NCI-H460 (cell line): ENCODE measurements around the gene CCDC69. TPM values are rescaled to one million over a fixed set of nuclear protein-coding genes. Genes with fewer than 3 reads are reported as not detected.
A peak's percentile ranks its signal among the peaks of the same experiment; 100 is the strongest.
"Not testable (repeated sequence)": the region's sequence is repeated elsewhere in the genome, so short reads cannot be mapped to it uniquely, and the experiment has no call there.

Experiments
- DNase-seq: peaks from one replicate; pipeline ENCODE4 v3.0.0-alpha.2; 2016; ENCODE audit warnings: low read depth; ENCODE audit errors: extremely low read depth
- polyA plus RNA-seq: library from polyadenylated mRNA; depleted of rRNA; stranded (reverse); fragments of >200 nt; gene quantifications from 2 replicates; pipeline ENCODE4 v1.2.3, GENCODE V29; 2014; cell fraction: nucleus; rRNA removed
- total RNA-seq: library from RNA; depleted of rRNA; stranded (reverse); fragments of >200 nt; shearing (Covaris generic); gene quantifications from 2 replicates; pipeline ENCODE4 v1.2.3, GENCODE V29; 2014; rRNA removed

Gene CCDC69, protein sequence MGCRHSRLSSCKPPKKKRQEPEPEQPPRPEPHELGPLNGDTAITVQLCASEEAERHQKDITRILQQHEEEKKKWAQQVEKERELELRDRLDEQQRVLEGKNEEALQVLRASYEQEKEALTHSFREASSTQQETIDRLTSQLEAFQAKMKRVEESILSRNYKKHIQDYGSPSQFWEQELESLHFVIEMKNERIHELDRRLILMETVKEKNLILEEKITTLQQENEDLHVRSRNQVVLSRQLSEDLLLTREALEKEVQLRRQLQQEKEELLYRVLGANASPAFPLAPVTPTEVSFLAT
- 1.2 and 1.9 TPM in 2 replicates for total RNA-seq
- polyA plus RNA-seq, result 0.26 and 1.1 TPM in 2 replicates

DNA sequence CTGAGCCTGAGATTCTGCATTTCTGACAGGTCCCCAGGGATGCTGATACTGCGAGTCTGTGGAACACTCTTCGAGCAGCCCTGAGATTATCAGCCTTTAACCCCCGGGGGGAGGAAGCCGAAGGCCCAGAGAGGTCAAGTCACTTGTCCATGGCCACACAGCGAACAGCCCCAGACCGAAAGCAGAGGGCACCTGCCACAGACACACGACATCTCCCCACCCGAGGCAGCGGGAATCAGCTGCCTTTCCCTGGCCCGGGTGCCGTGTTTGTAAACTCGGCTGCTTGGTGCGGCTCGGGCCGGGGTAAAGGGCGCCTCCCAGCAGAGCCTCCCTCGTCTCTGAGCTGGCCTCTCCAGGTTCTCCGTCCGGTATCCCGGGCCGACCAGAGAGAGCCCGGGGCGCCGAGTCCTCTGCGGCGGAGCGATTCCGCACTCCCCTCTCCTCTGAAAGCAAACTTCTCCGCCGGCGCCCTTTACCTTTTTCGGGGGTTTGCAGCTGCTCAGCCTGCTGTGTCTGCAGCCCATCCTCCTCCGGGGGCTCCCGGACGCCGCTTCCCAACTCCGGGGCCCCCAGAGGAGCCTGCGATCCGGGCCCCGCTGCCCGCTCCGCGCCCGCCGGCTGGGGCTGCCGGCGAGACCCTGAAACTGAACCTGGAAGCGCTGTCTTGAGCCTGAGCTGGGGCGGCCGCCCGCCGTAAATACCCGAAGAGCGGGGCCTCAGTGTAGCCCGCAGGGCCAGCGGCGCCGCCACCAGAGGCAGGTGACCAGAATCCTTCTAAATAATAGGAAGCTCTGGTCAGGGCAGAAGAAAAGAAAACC lies at the start of gene CCDC69:
Gene CCDC69, minus strand, starts transcription at position 646 of the 818 bp plus-strand sequence. Its CDS starts 122 bp downstream, at position 524.
- peak; percentile 40 for DNase-seq

DNA sequence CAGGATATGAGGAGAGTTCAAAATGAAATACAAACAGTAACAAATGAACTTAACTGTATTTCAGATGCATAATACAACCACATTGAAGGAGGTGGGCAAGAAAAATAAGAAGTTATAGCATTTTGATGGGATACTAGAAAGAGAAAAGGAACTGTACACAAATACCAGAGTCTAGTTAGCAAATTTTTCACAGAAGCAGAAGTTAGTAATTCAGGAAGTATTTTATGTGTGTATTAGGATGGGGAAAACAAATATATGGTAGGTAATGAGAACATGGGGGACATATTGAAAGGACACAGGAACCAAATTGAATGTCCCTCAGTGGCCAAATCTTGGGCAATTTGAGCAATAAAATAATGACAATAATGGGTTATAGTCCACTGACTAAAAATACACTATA lies 47.4 kb upstream of the CCDC69 start:
- no peak for DNase-seq

DNA sequence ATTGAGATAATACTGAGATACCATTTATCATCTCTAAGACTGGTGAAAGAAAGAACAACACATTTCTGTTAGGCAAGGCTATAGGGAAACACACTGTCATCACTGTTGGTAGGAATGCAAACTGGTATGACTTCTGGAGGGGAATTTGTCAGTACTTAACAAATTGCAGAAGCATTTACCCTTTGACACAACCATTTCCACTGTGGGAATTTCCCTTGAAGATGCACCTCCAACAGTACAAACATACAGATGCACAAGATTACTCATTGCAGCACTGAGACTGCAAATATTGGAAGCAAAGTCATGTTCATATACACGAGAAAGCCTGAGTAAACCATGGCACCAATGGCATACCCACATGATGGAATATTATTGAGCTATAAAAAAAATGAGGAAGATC lies 46.7 kb upstream of the CCDC69 start:
- DNase-seq, result no peak

DNA sequence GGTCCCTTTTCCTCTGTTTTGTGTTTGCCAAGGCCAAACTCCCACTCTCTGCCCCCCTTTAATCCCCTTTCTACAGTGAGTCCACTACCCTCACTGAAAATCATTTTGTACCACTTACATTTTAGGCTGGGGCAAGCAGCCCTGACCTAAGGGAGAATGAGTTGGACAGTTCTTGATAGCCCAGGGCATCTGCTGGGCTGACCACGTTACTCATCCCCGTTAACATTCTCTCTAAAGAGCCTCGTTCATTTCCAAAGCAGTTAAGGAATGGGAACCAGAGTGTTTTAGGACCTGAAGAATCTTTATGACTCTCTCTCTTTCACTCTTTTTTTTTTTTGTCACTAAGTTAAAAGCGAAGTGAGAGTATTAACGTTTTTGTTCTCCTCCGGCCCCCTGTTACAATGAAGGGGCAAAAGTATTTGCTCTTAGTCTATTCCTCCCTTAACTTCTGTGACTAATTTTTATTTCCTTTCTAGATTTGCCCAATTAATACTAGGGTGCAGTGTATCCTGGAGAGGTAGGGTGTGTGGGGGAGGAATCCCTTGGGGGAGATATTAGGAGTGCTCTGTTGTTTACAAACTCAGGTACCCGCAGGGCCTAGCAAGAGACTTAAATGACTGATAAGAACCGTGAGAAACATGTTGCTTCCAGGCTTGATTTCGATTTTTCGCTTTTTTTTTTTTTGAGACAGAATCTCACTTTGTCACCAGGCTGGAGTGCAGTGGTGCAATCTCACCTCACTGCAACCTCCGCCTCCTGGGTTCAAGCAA lies 43.8 kb upstream of the CCDC69 start:
- DNase-seq, result no peak

DNA sequence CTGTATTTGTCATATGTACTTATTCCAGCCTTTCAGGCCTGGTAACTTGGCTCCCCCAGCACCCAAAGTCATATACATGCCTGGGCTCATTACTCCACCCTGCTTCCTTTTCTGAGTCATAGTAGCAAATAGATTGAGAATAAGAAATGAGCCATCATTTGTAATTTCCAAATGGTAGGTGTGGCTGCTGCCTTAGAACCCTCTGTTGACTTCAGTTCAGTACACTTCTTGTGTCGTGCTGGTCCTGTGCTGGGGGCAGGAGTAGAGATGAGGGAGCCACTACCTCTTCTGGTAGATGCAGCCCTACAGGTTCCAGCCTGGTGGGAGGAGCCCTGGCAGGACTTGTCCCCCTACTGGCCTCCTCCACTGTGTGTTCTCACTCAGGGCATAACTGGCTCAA lies 40.2 kb upstream of the CCDC69 start:
- no peak for DNase-seq

DNA sequence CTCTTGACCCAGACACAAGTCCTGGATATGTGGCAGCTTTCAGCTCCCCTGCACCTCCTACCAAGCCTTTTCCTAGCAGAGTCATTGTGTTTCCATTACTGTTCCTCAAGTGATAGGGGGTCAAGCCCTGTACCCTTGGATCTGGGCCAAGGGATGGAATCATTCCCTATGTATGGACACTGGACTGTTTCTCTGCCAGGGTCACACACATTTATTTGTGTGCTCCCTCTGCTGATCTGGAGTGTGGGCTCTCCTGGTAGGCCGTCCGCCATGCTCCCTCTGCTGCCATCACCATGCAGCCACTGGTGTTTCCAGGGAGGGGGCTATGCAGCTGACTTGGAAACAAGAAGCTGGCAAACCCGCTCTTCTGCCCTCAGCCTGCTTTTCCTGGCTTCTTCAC lies 38.6 kb upstream of the CCDC69 start:
- DNase-seq, result no peak

DNA sequence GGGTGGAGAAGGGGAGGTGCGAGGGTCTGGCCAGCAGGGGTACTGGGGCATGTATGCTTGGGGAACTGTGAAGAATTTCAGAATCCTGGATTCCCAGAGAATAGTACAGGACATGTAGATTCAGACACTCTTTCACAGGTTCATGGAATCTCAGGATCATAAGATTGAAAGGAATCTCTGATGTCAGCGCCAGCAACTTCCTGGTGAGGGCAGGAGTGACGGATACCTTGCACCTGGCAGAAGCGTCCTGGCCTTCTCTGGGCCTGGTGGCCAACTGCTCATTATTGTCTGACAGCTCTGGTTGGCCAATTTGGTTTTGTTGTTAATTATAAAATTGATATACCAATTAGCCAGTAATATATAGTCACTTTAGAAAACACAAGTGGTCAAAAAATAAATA lies 36.0 kb upstream of the CCDC69 start:
- DNase-seq, result no peak

DNA sequence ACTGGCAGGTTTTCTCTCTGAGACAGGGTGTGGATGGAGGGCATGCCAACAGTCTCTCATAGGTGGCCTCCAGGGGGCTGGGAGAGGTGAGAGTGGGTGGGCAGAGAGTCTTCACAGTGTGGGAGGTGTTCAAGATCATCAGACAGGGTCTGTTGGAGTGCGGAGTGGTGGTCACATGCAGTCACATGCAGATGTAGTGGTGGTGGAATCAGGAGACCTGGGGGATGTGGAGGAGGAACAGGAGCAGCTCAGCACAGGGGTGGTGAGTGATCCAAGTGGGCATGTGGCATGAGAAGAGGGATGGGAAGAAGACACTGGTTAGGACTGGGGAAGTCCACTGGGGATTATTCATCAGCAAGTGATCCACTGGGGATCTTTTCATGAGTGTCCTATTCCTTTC lies 34.9 kb upstream of the CCDC69 start:
- no peak for DNase-seq

DNA sequence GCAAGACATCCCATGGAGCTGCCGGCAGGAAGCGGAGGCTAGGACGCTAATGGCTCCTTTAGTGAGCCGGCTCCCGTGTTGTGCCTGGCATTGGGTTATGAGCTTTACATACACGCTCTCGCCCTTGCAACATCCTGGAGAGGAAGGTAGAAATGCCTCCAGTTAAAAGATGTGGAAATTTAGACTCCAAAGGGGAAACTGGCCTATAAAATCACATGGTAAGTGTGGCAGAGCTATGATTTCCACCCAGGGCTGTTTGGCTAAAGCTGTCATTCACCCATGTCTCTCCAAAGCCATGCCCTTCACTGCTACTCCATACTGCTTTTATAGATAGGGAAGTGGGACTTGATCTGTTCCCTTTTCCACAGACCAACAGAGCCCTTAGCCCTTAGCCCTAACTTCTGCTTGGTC lies 34.3 kb upstream of the CCDC69 start:
- no peak for DNase-seq

DNA sequence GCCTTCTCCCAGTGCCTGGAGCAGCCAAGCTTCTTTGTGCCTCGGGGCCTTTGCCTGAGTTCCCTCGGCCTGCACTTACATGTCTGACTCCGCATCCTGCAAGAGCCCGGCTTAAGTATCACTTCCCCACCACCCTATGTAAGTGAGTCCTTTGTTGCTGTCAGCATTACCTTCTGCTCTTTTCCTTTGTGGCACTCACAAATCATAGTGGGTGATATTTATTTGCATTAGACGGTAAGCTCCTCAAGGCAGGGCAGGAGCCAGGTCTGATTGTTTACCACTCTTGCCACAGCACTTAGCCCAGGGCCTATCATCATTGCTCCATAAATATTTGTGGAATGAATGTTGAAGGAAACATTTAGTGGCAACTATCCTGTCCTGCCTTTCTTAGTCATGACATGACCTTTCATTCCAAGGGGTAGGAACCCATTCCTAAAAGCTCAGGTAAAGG lies 33.9 kb upstream of the CCDC69 start:
- no peak for DNase-seq

DNA sequence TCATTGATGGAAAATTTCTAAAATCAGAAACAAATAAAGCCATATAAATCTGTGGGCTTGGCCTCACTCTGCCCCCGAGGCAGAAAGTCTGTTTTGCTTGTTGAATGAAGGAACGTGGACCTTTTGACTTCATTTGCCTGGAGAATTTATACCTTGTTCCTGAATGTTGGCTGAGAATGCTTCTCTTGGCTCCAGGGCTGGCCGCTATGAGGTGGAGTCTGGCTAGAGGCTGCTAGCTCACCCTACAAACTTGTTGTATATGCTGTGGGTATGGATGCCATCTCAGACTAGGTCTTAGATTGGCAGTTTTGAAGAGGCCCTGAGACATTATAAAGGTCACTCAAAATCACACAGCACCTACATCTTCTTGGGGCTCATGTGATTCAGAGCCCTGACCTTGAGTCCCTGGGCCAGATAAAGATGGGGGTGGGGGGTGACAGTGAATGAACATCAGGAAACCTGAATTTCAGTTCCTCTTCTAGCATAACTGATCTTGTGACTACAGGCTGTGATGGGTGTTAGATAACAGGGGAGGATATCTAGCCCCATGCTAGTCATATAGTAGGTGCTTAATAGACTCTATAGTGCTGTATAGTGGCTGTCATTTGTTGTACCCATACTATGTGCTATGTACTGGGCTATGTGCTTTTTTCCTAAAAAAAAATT lies 31.9 kb upstream of the CCDC69 start:
- no peak for DNase-seq

DNA sequence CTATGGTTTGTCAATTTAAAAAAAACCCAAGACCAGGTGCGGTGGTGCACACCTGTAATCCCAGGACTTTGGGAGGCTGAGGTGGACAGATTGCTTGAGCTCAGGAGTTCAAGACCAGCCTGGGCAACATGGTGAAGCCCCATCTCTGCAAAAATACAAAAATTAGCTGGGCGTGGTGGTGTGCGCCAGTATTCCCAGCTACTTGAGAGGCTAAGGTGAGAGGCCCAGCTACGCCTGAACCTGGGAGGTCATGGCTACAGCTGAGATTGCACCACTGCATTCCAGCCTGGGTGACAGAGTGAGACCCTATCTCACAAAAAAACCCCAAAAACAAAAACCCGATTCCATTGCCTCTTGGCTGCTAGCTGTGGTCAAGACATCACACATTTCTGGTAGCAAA lies 31.1 kb upstream of the CCDC69 start:
- not testable (repeated sequence) for DNase-seq

DNA sequence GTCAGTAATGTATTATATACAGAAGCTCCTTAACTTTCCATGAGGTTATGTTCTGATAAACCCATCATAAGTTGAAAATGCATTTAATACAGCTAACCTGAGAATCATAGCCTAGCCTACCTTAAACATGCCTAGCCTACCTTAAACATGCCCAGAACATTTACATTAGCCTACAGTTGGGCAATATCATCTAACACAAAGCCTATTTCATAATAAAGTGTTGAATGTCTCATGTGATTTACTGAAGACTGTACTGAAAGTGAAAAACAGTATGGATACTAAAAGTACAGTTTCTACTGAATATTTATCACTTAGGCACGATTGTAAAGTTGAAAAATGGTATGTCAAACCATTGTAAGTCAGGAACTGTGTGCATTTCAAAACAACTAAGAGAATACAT lies 30.7 kb upstream of the CCDC69 start:
- DNase-seq, result no peak

DNA sequence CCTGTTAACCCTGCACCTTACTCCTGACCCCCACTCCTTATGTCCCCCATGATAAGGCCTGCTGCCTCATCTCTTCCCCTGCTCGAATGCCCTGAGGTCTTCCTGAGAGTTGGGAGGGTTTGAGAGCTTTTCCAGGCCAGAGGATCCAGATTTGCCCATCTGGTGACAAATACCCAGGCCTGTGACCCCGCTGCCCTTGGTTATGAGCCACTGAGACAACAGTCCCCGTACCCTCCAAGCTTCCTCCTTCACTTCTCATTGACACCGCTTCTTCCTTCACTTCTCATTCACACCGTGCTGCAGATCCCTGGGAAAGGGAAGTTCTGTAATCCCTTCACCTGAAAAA lies 29.7 kb upstream of the CCDC69 start:
- DNase-seq, result no peak

DNA sequence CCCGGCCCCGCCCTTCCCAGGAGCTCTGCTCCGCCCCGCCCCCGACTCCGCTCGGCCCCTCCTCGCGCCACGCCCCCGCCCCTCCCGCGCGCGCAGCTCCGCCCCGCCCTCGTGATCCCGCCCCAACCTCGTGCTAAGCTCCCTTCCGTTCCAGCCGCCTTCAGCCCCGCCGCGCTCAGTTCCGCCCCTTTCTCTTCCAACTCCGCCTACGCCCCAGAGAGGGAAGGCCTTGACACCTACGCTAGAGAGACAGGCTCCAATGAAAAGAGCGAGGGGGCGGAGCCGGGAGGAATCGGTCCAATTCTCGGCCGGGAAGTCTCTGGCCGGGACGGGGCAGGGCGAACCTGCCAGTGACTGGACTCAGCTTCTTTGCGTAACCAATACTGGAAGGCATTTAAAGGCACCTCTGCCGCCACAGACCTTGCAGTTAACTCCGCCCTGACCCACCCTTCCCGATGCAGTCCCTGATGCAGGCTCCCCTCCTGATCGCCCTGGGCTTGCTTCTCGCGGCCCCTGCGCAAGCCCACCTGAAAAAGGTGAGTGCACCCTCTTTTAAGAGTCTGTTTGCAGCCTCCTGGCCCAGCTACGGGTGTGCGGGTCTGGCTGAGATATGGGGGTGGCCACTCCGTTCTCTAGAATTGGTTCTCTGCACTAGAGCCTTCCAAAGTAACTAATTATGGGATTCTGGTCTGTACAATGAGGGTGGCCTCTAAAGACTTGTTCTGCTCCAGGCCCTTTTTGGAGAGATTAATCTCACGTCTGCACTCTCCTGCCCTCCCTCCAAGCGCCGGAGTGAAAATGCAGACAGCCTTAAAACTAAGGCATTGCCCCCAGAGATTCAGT lies 29.1 kb upstream of the CCDC69 start, which contains the start of gene GM2A:
Gene GM2A, plus strand, starts transcription at position 424 of the 843 bp plus-strand sequence. Its CDS starts 32 bp downstream, at position 456.
- DNase-seq, result peak; percentile 99

DNA sequence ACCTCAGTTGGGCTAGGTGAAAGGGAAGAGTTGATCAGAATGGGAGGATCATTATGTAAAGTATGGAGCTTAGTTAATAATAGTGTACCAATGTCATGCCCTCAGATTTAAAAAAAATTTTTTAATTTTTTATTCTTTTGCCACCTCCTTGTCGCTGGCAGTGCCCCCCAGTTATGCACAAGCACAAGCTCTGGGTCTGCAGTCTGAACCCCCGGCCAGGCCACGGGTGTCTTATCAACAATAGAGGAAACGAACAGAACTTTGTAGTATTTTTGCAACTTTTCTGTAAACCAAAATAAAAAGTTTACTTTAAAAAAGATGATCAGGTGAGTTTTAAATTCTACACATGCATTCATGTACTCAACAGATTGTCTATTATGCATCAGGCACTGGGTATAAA lies 27.7 kb upstream of the CCDC69 start:
- DNase-seq, result no peak

DNA sequence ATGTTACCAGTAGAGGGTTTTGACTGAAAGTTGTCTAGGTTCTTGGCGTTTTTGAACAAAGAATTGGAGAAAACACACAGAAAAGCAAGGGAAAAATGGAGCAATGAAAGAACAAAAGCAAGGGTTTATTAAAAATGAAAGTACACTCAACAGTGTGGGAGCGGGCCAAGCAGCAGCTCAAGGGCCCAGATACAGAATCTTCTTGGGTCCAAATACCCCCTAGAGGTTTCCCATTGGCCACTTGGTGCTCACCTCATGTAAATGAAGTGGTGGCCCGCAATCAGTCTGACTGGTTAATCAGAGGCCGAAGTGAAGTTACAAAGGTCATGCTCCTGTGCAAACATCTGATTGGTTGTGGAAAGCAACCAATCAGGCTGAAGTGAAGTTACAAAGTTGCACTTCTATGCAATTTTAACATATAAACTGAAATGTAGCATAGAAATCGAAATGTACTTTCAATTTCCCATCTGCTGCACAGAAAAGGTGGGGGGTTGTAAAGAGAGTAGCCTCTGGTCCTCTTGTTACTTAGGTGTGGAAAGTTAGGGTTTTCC lies 27.2 kb upstream of the CCDC69 start:
- peak; percentile 68 for DNase-seq

DNA sequence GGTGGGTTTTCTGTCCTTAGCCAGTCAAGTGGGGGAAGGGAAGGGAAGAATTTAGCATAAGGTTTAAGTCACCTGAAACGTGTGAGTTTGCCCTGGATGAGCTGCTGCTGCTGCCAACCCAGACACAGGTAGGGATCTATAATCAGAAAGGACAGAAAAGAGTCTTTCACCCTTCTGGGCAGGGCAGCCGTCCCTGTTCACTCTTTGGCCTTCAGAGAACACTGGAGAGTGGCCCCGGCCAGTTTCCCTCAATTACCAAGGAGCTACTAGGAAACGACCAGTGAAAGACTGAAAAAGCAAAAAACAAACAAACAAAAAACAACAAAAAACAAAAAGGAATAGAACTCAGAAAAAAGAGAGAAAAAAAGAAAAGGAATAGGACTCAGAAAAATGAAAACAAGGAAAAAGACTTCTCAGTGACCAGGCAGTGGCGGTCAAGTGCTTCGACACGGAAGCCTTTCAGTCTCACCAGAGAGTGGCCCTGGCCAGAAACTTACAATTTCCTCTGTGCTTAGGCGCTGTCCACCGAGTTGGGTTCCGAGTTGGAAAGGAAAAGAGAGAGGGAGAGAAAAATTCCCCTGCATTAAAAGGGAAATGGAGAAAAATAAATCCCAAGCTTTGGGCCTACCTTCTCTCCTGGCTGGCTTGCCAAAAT lies 26.6 kb upstream of the CCDC69 start:
- no peak for DNase-seq

DNA sequence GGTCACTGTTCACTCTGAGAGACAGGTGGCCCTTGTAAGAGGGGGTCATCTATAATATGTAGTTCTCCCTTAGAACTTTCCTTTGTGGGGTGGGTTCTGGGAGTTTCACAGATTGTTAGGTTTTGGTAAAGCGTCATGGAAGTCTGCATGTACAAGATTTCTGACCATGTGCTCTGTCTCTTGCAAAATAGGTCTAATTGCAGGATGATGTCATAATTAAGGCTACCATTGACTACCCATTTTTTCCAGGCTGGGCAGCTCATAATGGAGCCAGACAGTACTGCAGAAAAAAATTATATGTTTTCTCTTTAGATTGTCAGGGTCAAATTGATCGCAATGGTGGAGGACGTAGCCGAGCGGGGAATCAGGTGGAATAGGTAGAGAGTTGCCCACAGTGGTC lies 25.4 kb upstream of the CCDC69 start:
- no peak for DNase-seq
